ENCODE measurements around the gene SRRM5.
"Not testable (repeated sequence)": the region's sequence is repeated elsewhere in the genome, so short reads cannot be mapped to it uniquely, and the experiment has no call there.

Gene SRRM5

GRCh38 chr19:43612374-43612773, 486 bp downstream of the SRRM5 start:
- no peak for FAIRE-seq

GRCh38 chr19:43616306-43616705, 4.4 kb downstream of the SRRM5 start:
- DNase-seq (ENCODE audit: low spot score), result no peak
- no peak for FAIRE-seq

More at GRCh38 chr19:43612374-43612773, 486 bp downstream of the SRRM5 start:
- no peak for DNase-seq (ENCODE audit: low spot score)

- FAIRE-seq (no peak), DNase-seq (ENCODE audit: low spot score) (no peak)
Measured at GRCh38 chr19:43616954-43617353, 5.1 kb downstream of the SRRM5 start.

- FAIRE-seq (no peak), DNase-seq (ENCODE audit: low spot score) (peak; percentile 17)
Measured at GRCh38 chr19:43618921-43619261, 7.0 kb downstream of the SRRM5 start.

GRCh38 chr19:43619262-43620060, 7.6 kb downstream of the SRRM5 start, which contains the start of gene ZNF428:
Gene ZNF428 (minus strand): TSS chr19:43619629. CDS start chr19:43614304, 5,325 bp downstream.
- no peak for FAIRE-seq
- DNase-seq (ENCODE audit: low spot score), result peak; percentile 51

- DNase-seq (ENCODE audit: low spot score) (no peak), FAIRE-seq (no peak)
Measured at GRCh38 chr19:43620061-43621001, 8.4 kb downstream of the SRRM5 start.

- DNase-seq (ENCODE audit: low spot score), result no peak
- FAIRE-seq, result no peak
Measured at GRCh38 chr19:43622070-43622469, 10.2 kb downstream of the SRRM5 start.

- DNase-seq (ENCODE audit: low spot score), result no peak
- FAIRE-seq, result no peak
Measured at GRCh38 chr19:43622956-43623355, 11.1 kb downstream of the SRRM5 start.

GRCh38 chr19:43623889-43624670, 12.2 kb downstream of the SRRM5 start:
- no peak for DNase-seq (ENCODE audit: low spot score)
- no peak for FAIRE-seq

GRCh38 chr19:43624933-43625332, 13.0 kb downstream of the SRRM5 start:
- DNase-seq (ENCODE audit: low spot score) (no peak), FAIRE-seq (no peak)

GRCh38 chr19:43625918-43626579, 14.2 kb downstream of the SRRM5 start:
- no peak for FAIRE-seq
- no peak for DNase-seq (ENCODE audit: low spot score)

- FAIRE-seq (no peak), DNase-seq (ENCODE audit: low spot score) (no peak)
Measured at GRCh38 chr19:43626838-43627237, 14.9 kb downstream of the SRRM5 start.

GRCh38 chr19:43628646-43629326, 16.9 kb downstream of the SRRM5 start:
- no peak for DNase-seq (ENCODE audit: low spot score)
- no peak for FAIRE-seq

- DNase-seq (ENCODE audit: low spot score) (no peak), FAIRE-seq (no peak)
Measured at GRCh38 chr19:43631491-43631890, 19.6 kb downstream of the SRRM5 start.

GRCh38 chr19:43633520-43633919, 21.6 kb downstream of the SRRM5 start:
- FAIRE-seq (no peak), DNase-seq (ENCODE audit: low spot score) (no peak)

GRCh38 chr19:43634068-43634467, 22.2 kb downstream of the SRRM5 start:
- DNase-seq (ENCODE audit: low spot score) (no peak), FAIRE-seq (no peak)

GRCh38 chr19:43634506-43634871, 22.6 kb downstream of the SRRM5 start:
- FAIRE-seq (no peak), DNase-seq (ENCODE audit: low spot score) (no peak)

- no peak for FAIRE-seq
- DNase-seq (ENCODE audit: low spot score), result no peak
Measured at GRCh38 chr19:43634872-43635560, 23.1 kb downstream of the SRRM5 start.

- DNase-seq (ENCODE audit: low spot score); FAIRE-seq: not testable (repeated sequence)
Measured at GRCh38 chr19:43635561-43635940, 23.7 kb downstream of the SRRM5 start.
